H1 (cell line): Measurements from ENCODE around the gene TENT4B. TPM values are rescaled to one million over a fixed set of nuclear protein-coding genes. Genes with fewer than 3 reads are reported as not detected.

Experiments
- CTCF ChIA-PET: fragments of 300-600 bp; sonication (Branson Sonifier 250); formaldehyde crosslinking; loops from one replicate; lab custom pipeline; 2021; ENCODE audit not compliant: partially characterized antibody; lab: Charles Lee
- POLR2A ChIA-PET: fragments of 300-600 bp; sonication (Branson Sonifier 250); formaldehyde crosslinking; loops from one replicate; lab custom pipeline; 2021; ENCODE audit warnings: inconsistent platforms; ENCODE audit not compliant: partially characterized antibody; lab: Charles Lee
- DNase-seq, 2 experiments: peaks; one replicate each; pipeline versions ENCODE4 v3.0.0 to v3.0.0-alpha.2; 2010 to 2022; ENCODE audit warnings: low spot score in 2 of 2, low read depth in 1 of 2, mixed read lengths in 1 of 2
- FAIRE-seq: peaks from 2 replicates; lab custom pipeline; 2011; peaks lifted over from hg19 to GRCh38; lab: Jason Lieb, UNC
- H2AFZ ChIP-seq: 2 replicates; pipeline ENCODE4 v1.8.1; 2012; ENCODE audit warnings: low read length, inconsistent platforms
- H2AK5ac ChIP-seq: 2 replicates; pipeline ENCODE4 v1.6.1; 2013; ENCODE audit warnings: low read depth, low read length
- H2BK120ac ChIP-seq: replicated peaks from 2 replicates; pipeline ENCODE3; 2013; ENCODE audit warnings: low read depth, low read length, inconsistent platforms
- H2BK12ac ChIP-seq: 2 replicates; pipeline ENCODE4 v1.6.1; 2013; ENCODE audit warnings: low read depth, low read length
- H2BK15ac ChIP-seq: 2 replicates; pipeline ENCODE4 v1.6.1; 2013; ENCODE audit warnings: low read length
- H2BK20ac ChIP-seq: 2 replicates; pipeline ENCODE4 v1.6.1; 2013; ENCODE audit warnings: low read length
- H2BK5ac ChIP-seq: 2 replicates; pipeline ENCODE4 v1.6.1; 2013; ENCODE audit warnings: low read depth, low read length
- H3K14ac ChIP-seq: 2 replicates; pipeline ENCODE4 v1.6.1; 2013; ENCODE audit warnings: inconsistent platforms; ENCODE audit not compliant: insufficient read length
- H3K18ac ChIP-seq: 2 replicates; pipeline ENCODE4 v1.6.1; 2013; ENCODE audit warnings: low read length; ENCODE audit errors: extremely low read depth
- H3K23ac ChIP-seq: 2 replicates; pipeline ENCODE4 v1.6.1; 2013; ENCODE audit warnings: inconsistent platforms; ENCODE audit not compliant: insufficient read length
- H3K23me2 ChIP-seq: 2 replicates; pipeline ENCODE4 v1.6.1; 2013; ENCODE audit warnings: low read depth, low read length
- H3K27ac ChIP-seq: 2 replicates; pipeline ENCODE4 v1.6.1; 2011; ENCODE audit warnings: low read depth, low read length, inconsistent platforms
- H3K27me3 ChIP-seq, 4 experiments: replicated peaks in 1 of 4; 1 replicate in 1 of 4; 2 replicates in 3 of 4; pipeline versions ENCODE4 v1.6.1 to v1.8.1; 2011 to 2013; ENCODE audit warnings: low read length in 3 of 4, mild to moderate bottlenecking in 3 of 4, inconsistent platforms in 2 of 4, mixed read lengths in 2 of 4, moderate library complexity in 1 of 4; ENCODE audit not compliant: control insufficient read depth in 3 of 4, insufficient read depth in 3 of 4; ENCODE audit errors: extremely low read depth in 1 of 4
- H3K36me3 ChIP-seq, 4 experiments: 2 replicates each; pipeline versions ENCODE4 v1.6.1 to v1.8.1; 2011 to 2013; ENCODE audit warnings: mild to moderate bottlenecking in 4 of 4, low read length in 3 of 4, moderate library complexity in 2 of 4, control low read depth in 1 of 4, inconsistent platforms in 1 of 4; ENCODE audit not compliant: insufficient read depth in 4 of 4, control insufficient read depth in 2 of 4
- H3K4ac ChIP-seq: replicated peaks from 2 replicates; pipeline ENCODE3; 2013; ENCODE audit warnings: low read length, low read depth, mixed read lengths, inconsistent platforms; ENCODE audit not compliant: insufficient read length
- H3K4me1 ChIP-seq, 4 experiments: replicated peaks in 1 of 4; 1 replicate in 1 of 4; 2 replicates in 3 of 4; pipeline versions ENCODE4 v1.6.1 to v1.8.1; 2011 to 2013; ENCODE audit warnings: low read length in 3 of 4, inconsistent platforms in 2 of 4, mixed read lengths in 1 of 4; ENCODE audit not compliant: insufficient read depth in 4 of 4, control insufficient read depth in 3 of 4
- H3K4me2 ChIP-seq, 2 experiments: 2 replicates each; pipeline versions ENCODE4 v1.6.1 to v1.8.1; 2011 to 2013; ENCODE audit warnings: low read depth in 2 of 2, low read length in 2 of 2, control low read depth in 1 of 2, inconsistent platforms in 1 of 2, mild to moderate bottlenecking in 1 of 2; ENCODE audit not compliant: insufficient read depth in 1 of 2
- H3K4me3 ChIP-seq, 4 experiments: fragments of 200-600, 300-600 bp in 1 of 4; sonication (generic), shearing (Covaris generic), sonication (Bioruptor Twin) in 1 of 4; 2 replicates each; pipeline versions ENCODE4 v1.5.1 to v1.8.1; 2011 to 2016; ENCODE audit warnings: low read length in 4 of 4, low read depth in 3 of 4, control low read depth in 2 of 4, inconsistent platforms in 2 of 4, mild to moderate bottlenecking in 2 of 4, mixed read lengths in 1 of 4, moderate library complexity in 1 of 4; ENCODE audit not compliant: insufficient read depth in 2 of 4; ENCODE audit errors: extremely low read depth in 1 of 4
- H3K56ac ChIP-seq: replicated peaks from 2 replicates; pipeline ENCODE3; 2013; ENCODE audit warnings: low read depth, mild to moderate bottlenecking, mixed read lengths, low read length, inconsistent platforms; ENCODE audit not compliant: insufficient read length
- H3K79me1 ChIP-seq: 2 replicates; pipeline ENCODE4 v1.6.1; 2013; ENCODE audit warnings: low read depth, low read length, control low read depth
- H3K79me2 ChIP-seq, 2 experiments: 2 replicates each; pipeline versions ENCODE4 v1.6.1 to v1.8.1; 2012 to 2013; ENCODE audit warnings: low read length in 2 of 2, mild to moderate bottlenecking in 2 of 2, inconsistent platforms in 1 of 2; ENCODE audit not compliant: insufficient read depth in 2 of 2, control insufficient read depth in 1 of 2
- H3K9ac ChIP-seq, 4 experiments: replicated peaks in 1 of 4; 1 replicate in 1 of 4; 2 replicates in 3 of 4; pipeline versions ENCODE4 v1.6.1 to v1.8.1; 2011 to 2013; ENCODE audit warnings: low read depth in 3 of 4, low read length in 3 of 4, control low read depth in 2 of 4, mild to moderate bottlenecking in 2 of 4, moderate library complexity in 2 of 4, inconsistent platforms in 1 of 4; ENCODE audit errors: extremely low read depth in 1 of 4
- H3K9me3 ChIP-seq, 2 experiments: 2 replicates each; pipeline versions ENCODE4 v1.6.1 to v1.8.1; 2012 to 2013; ENCODE audit warnings: mild to moderate bottlenecking in 2 of 2, moderate library complexity in 2 of 2, control low read depth in 1 of 2, inconsistent platforms in 1 of 2, low read depth in 1 of 2, low read length in 1 of 2, mixed read lengths in 1 of 2; ENCODE audit not compliant: insufficient read depth in 2 of 2
- H4K20me1 ChIP-seq, 2 experiments: replicated peaks in 1 of 2; 2 replicates each; pipeline versions ENCODE3 to v1.8.1; 2011 to 2013; ENCODE audit warnings: inconsistent platforms in 2 of 2, low read length in 2 of 2, mild to moderate bottlenecking in 1 of 2; ENCODE audit not compliant: insufficient read depth in 2 of 2, control insufficient read depth in 1 of 2
- H4K5ac ChIP-seq: 2 replicates; pipeline ENCODE4 v1.6.1; 2013; ENCODE audit warnings: low read length, low read depth, mixed read lengths, inconsistent platforms; ENCODE audit not compliant: insufficient read length
- H4K8ac ChIP-seq: 2 replicates; pipeline ENCODE4 v1.8.0; 2013; ENCODE audit warnings: mild to moderate bottlenecking, moderate library complexity, low read length, inconsistent platforms; ENCODE audit not compliant: insufficient read depth; ENCODE audit errors: extremely low read depth
- H4K91ac ChIP-seq: replicated peaks from 2 replicates; pipeline ENCODE3; 2013; ENCODE audit warnings: low read length, mixed read lengths, inconsistent platforms; ENCODE audit not compliant: insufficient read length
- ATF3 ChIP-seq: IDR thresholded peaks from 2 replicates; pipeline ENCODE4 v1.6.1; 2011; ENCODE audit warnings: low read depth, mild to moderate bottlenecking, low read length; ENCODE audit not compliant: insufficient read depth
- BRCA1 ChIP-seq: IDR thresholded peaks from 2 replicates; pipeline ENCODE4 v1.6.1; 2012; ENCODE audit warnings: low read depth, low read length, improper control_type of control experiment
- CBX5 ChIP-seq: fragments of 300-800, 300-1000 bp; sonication (generic); IDR thresholded peaks from 2 replicates; pipeline ENCODE4 v1.7.1; 2016; ENCODE audit warnings: antibody characterized with exemption, low read length, low read depth
- CBX8 ChIP-seq: fragments of 300-800, 300-1000 bp; sonication (generic); IDR thresholded peaks from 2 replicates; pipeline ENCODE4 v1.7.1; 2016; ENCODE audit warnings: low read depth, low read length, borderline replicate concordance
- FOSL1 ChIP-seq: IDR thresholded peaks from 2 replicates; pipeline ENCODE4 v1.6.1; 2011; ENCODE audit warnings: mild to moderate bottlenecking, low read depth, low read length, moderate library complexity; ENCODE audit not compliant: insufficient read depth
- NRF1 ChIP-seq: IDR thresholded peaks from 2 replicates; pipeline ENCODE4 v1.6.1; 2011; ENCODE audit warnings: mild to moderate bottlenecking, low read depth, low read length, improper control_type of control experiment
- RFX5 ChIP-seq: IDR thresholded peaks from 2 replicates; pipeline ENCODE4 v1.6.1; 2011; ENCODE audit warnings: low read depth, low read length, improper control_type of control experiment, borderline replicate concordance
- SIN3A ChIP-seq, 2 experiments: IDR thresholded peaks in 1 of 2; conservative IDR thresholded peaks in 1 of 2; 2 replicates each; pipeline ENCODE4 v1.6.1; 2011 to 2012; ENCODE audit warnings: low read length in 2 of 2, improper control_type of control experiment in 1 of 2, low read depth in 1 of 2, mild to moderate bottlenecking in 1 of 2
- SP4 ChIP-seq: IDR thresholded peaks from 2 replicates; pipeline ENCODE4 v1.6.1; 2012; ENCODE audit warnings: low read length, inconsistent platforms
- SRF ChIP-seq: IDR thresholded peaks from 2 replicates; pipeline ENCODE4 v1.6.1; 2011; ENCODE audit warnings: mild to moderate bottlenecking, low read depth, low read length, moderate library complexity
- TAF1 ChIP-seq: IDR thresholded peaks from 2 replicates; pipeline ENCODE4 v1.6.1; 2011; ENCODE audit warnings: mild to moderate bottlenecking, low read depth, low read length
- TAF7 ChIP-seq: optimal IDR thresholded peaks from 2 replicates; pipeline ENCODE3; 2011; ENCODE audit warnings: low read depth, mild to moderate bottlenecking, inconsistent platforms, low read length, moderate library complexity, borderline replicate concordance
- TCF12 ChIP-seq: IDR thresholded peaks from 2 replicates; pipeline ENCODE4 v1.6.1; 2011; ENCODE audit warnings: low read depth, mild to moderate bottlenecking, low read length
- TEAD4 ChIP-seq: IDR thresholded peaks from 2 replicates; pipeline ENCODE4 v1.6.1; 2012; ENCODE audit warnings: low read depth, low read length, inconsistent platforms, mixed read lengths
- YY1 ChIP-seq: IDR thresholded peaks from 2 replicates; pipeline ENCODE4 v1.6.1; 2011; ENCODE audit warnings: low read depth, mild to moderate bottlenecking, low read length
- polyA plus RNA-seq, 7 experiments: library from polyadenylated mRNA; depleted of rRNA in 3 of 7; stranded (reverse) in 5 of 7; unstranded in 2 of 7; fragments of >200 nt in 5 of 7; fragments of 200-250 nt in 2 of 7; gene quantifications; 1 replicate in 5 of 7; 2 replicates in 1 of 7; 4 replicates in 1 of 7; pipeline versions ENCODE4 v1.2.1 to v1.2.3, GENCODE V29; 2011 to 2013; ENCODE audit warnings: missing spikeins in 2 of 7, mixed read lengths in 2 of 7
- total RNA-seq: library from RNA; stranded (reverse); fragmentation: NEBNext Ultra II Directional; extraction: Animal tissue kit (Norgen Biotek cat#: 25700); gene quantifications from 2 replicates; pipeline ENCODE4 v1.2.1, GENCODE V29; 2021

Gene TENT4B
- total and polyA plus RNA-seq, 2 of the 8 experiments (the other 6 are each of a cell fraction or from before 2014, with no cell fraction given) = 4.2 to 15.7 TPM

- no peak overlapping the region for H3K4ac ChIP-seq
- 0 out of 2 replicates have a peak, but pooled peaks cover 3% of the 10 kb centered on the region for H3K23me2 ChIP-seq
- H3K14ac ChIP-seq = no peak overlapping the region
- H2BK120ac ChIP-seq = no peak overlapping the region
- H4K20me1 ChIP-seq = no peaks in the 10 kb centered on the region
- H3K27ac ChIP-seq = no peak overlapping the region
- no peak overlapping the region for H3K9ac ChIP-seq
- H3K56ac ChIP-seq = no peak overlapping the region
- TF ChIP-seq TAF1 (no peak), TCF12 (no peak), RFX5 (no peak), CBX5 (no peak), SP4 (no peak), TAF7 (no peak), ATF3 (no peak), CBX8 (no peak), SIN3A (conservative IDR thresholded peaks at IDR 0.05 in 1 of 2, IDR thresholded peaks at IDR 0.05 in 1 of 2; ENCODE audit: low read depth in 1 of 2, low read length in 2 of 2) (no peak), NRF1 (no peak), SRF (no peak), TEAD4 (no peak), YY1 (no peak), FOSL1 (no peak), BRCA1 (no peak)
- no peak overlapping the region for H2BK5ac ChIP-seq
- FAIRE-seq = no peak
- no peak for DNase-seq
- no peak overlapping the region for H3K4me3 ChIP-seq
- no peak overlapping the region for H4K91ac ChIP-seq
- no peak overlapping the region for H3K4me2 ChIP-seq
- H3K18ac ChIP-seq = no peak overlapping the region
- H4K5ac ChIP-seq = no peak overlapping the region
- no peak overlapping the region for H2AFZ ChIP-seq
- H4K8ac ChIP-seq = no peak overlapping the region
- H2AK5ac ChIP-seq = no peak overlapping the region
- POLR2A ChIA-PET = no interaction called here
- no peaks in the 10 kb centered on the region for H3K9me3 ChIP-seq
- H3K27me3 ChIP-seq = no peaks in the 10 kb centered on the region
- no peak overlapping the region for H2BK20ac ChIP-seq
- H3K4me1 ChIP-seq = peaks cover 0 to 4% (median 0%) of the 10 kb centered on the region in 4 experiments; a peak in 1 of 7 replicates
- no peak overlapping the region for H3K23ac ChIP-seq
- H3K79me1 ChIP-seq = peaks cover 3% of the 10 kb centered on the region; the same call in 1 of the 2 replicates
- peaks cover 0 to 33% of the 10 kb centered on the region in 2 experiments; a peak in 3 of 4 replicates for H3K79me2 ChIP-seq
- H2BK15ac ChIP-seq = no peak overlapping the region
- H3K36me3 ChIP-seq = no peaks in the 10 kb centered on the region
- CTCF ChIA-PET = no interaction called here
- H2BK12ac ChIP-seq = no peak overlapping the region
Observed at GRCh38 chr16:50182441-50182840, 29.3 kb downstream of the TENT4B start.
